GM21360 (cell line): ENCODE data around the gene SPEM2.

Experiments used
- ATAC-seq: cut with Tn5 transposase; IDR thresholded peaks from one replicate; pipeline ENCODE4 v1.9.1; 2021; ENCODE audit warnings: mild to moderate bottlenecking, moderate library complexity; ENCODE audit not compliant: unreplicated experiment

Gene SPEM2

GRCh38 chr17:7425316-7425715, at the start of gene SPEM2:
TSS of gene SPEM2 (plus strand) at chr17:7425616. CDS start at chr17:7425689, 73 bp downstream.
- ATAC-seq: no peak

- no peak for ATAC-seq
Measured at GRCh38 chr17:7379134-7379533, 46.3 kb upstream of the SPEM2 start.

GRCh38 chr17:7380321-7380720, 45.1 kb upstream of the SPEM2 start:
- ATAC-seq: no peak

- no peak for ATAC-seq
Measured at GRCh38 chr17:7380855-7381683, 44.3 kb upstream of the SPEM2 start, which contains the start of gene TNK1. TSS of gene TNK1 (plus strand) at chr17:7381089. CDS start at chr17:7382927, 1,838 bp downstream.

GRCh38 chr17:7382901-7383300, 42.5 kb upstream of the SPEM2 start:
- ATAC-seq: no peak

- no peak for ATAC-seq
Measured at GRCh38 chr17:7383371-7383741, 42.1 kb upstream of the SPEM2 start.

GRCh38 chr17:7383742-7384488, 41.5 kb upstream of the SPEM2 start:
- ATAC-seq: peak; percentile 48

GRCh38 chr17:7384489-7385081, 40.8 kb upstream of the SPEM2 start:
- ATAC-seq: no peak

GRCh38 chr17:7388856-7389255, 36.6 kb upstream of the SPEM2 start:
- ATAC-seq: no peak

- ATAC-seq: no peak
Measured at GRCh38 chr17:7389924-7390910, 35.2 kb upstream of the SPEM2 start.

GRCh38 chr17:7391307-7391706, 34.1 kb upstream of the SPEM2 start:
- no peak for ATAC-seq

GRCh38 chr17:7392696-7393612, 32.5 kb upstream of the SPEM2 start:
- ATAC-seq: no peak

- peak; percentile 30 for ATAC-seq
Measured at GRCh38 chr17:7393613-7394451, 31.6 kb upstream of the SPEM2 start.

- ATAC-seq: peak; percentile 51
Measured at GRCh38 chr17:7394452-7395191, 30.8 kb upstream of the SPEM2 start, which contains the start of gene PLSCR3. TSS of gene PLSCR3 (minus strand) at chr17:7394525. CDS start at chr17:7394110, 415 bp downstream.

GRCh38 chr17:7396147-7396546, 29.3 kb upstream of the SPEM2 start:
- ATAC-seq: no peak

- no peak for ATAC-seq
Measured at GRCh38 chr17:7398612-7399011, 26.8 kb upstream of the SPEM2 start.

GRCh38 chr17:7403043-7403726, 22.2 kb upstream of the SPEM2 start:
- ATAC-seq: no peak
